ENCODE measurements around the gene UPF1. TPM values are rescaled to one million over a fixed set of nuclear protein-coding genes. Genes with fewer than 3 reads are reported as not detected.

UPF1 gene
- total and polyA plus RNA-seq, 10 donors = 31.2 to 161 (median 84.4) TPM

DNA sequence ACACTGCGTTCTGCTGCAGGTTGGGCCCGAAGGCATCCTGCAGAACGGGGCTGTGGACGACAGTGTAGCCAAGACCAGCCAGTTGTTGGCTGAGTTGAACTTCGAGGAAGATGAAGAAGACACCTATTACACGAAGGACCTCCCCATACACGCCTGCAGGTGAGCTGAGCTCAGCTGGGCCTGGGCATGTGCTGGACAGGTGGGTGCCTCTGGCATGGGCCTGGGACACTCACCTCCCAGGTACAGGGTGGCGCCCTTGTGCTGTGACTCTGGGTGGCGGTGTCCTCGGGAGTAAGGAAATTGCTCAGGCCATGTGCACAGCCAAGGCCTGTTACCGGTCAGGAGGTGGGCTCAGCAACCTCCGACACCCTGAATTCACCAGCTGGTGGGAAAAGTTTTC lies 14.2 kb downstream of the UPF1 start:
- Histone ChIP-seq H3K4me3 (no peak overlapping the region), H3K9me3 (no peaks in the 10 kb centered on the region), H3K27me3 (replicated peaks in 1 of 7) (no peaks in the 10 kb centered on the region), H3K4me1 (peaks cover 64 to 100% (median 96%) of the 10 kb centered on the region in 6 donors), H3K36me3 (peaks cover 0 to 52% (median 23%) of the 10 kb centered on the region in 6 donors), H3K27ac (peak overlapping the region in 1 of 8 donors; percentile 91)
- TF ChIP-seq CTCF (IDR thresholded peaks at IDR 0.05 in 8 of 11, conservative IDR thresholded peaks at IDR 0.05 in 3 of 11) = no peak
- TF ChIP-seq POLR2A (IDR thresholded peaks at IDR 0.05) = no peak
- TF ChIP-seq POLR2AphosphoS5 (IDR thresholded peaks at IDR 0.05) = peak in 1 of 3 donors; percentile 18
- WGBS, 5 donors = 86 to 93% (median 90%) methylated on average over 9 to 12 of the region's 12 CpGs
- peak; percentile 63 for DNase-seq
- intact Hi-C loops (cut with DNase I; ENCODE audit: low total_unique reads) = loop anchor here (5.0 to 10.0 kb wide), 2 partner anchors 254 to 381 kb away; no protein-coding TSS in a partner anchor

DNA sequence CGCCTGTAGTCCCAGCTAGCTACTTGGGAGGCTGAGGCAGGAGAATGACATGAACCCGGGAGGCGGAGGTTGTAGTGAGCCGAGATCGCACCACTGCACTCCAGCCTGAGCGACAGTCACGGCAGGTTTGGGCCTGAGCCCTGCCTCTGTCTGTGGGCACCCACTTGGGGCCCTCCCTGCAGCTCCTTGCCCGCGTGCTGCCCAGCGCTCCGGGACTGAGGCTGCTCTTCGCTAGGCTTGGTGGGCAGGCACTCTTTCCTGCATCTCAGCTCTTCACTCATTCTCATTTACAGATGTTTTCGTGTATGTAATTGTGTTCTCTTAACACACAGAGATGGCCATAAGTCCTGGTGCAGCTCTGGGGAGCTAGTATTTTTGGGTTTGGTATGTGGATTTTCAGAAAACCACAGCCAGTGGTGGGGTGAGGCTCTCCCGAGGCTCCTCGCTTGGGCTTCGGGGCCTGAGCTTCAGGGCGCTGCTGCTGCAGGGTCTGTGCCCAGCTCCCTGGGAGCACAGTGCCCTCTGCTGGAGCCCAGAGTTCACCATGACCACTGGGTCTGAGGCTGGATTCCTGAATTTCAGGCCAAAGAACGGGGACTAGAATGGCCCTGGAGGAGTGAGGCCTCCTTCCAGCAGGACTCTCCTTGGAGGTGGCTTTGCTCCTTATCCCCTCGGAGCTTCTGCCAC lies 15.2 kb downstream of the UPF1 start:
- peaks cover 0 to 56% (median 33%) of the 10 kb centered on the region in 6 donors for H3K36me3 ChIP-seq
- TF ChIP-seq CTCF (IDR thresholded peaks at IDR 0.05 in 8 of 11, conservative IDR thresholded peaks at IDR 0.05 in 3 of 11) (peak; percentile 23 to 87 (median 82)), POLR2A (IDR thresholded peaks at IDR 0.05) (no peak), POLR2AphosphoS5 (IDR thresholded peaks at IDR 0.05) (peak; percentile 49 to 73 (median 59))
- intact Hi-C loops (cut with DNase I; ENCODE audit: low total_unique reads) = loop anchor here (5.0 to 10.0 kb wide), 2 partner anchors 255 to 382 kb away; no protein-coding TSS in a partner anchor
- H3K9me3 ChIP-seq = no peaks in the 10 kb centered on the region
- no peak overlapping the region for H3K4me3 ChIP-seq
- peak overlapping the region in 5 of 8 donors; percentile 84 to 91 (median 86) for H3K27ac ChIP-seq
- H3K27me3 ChIP-seq (replicated peaks in 1 of 7) = no peaks in the 10 kb centered on the region
- peaks cover 57 to 96% (median 87%) of the 10 kb centered on the region in 6 donors for H3K4me1 ChIP-seq
- 60 to 66% (median 64%) methylated on average over 19 of the region's 19 CpGs for WGBS, 5 donors
- peak; percentile 94 for DNase-seq

DNA sequence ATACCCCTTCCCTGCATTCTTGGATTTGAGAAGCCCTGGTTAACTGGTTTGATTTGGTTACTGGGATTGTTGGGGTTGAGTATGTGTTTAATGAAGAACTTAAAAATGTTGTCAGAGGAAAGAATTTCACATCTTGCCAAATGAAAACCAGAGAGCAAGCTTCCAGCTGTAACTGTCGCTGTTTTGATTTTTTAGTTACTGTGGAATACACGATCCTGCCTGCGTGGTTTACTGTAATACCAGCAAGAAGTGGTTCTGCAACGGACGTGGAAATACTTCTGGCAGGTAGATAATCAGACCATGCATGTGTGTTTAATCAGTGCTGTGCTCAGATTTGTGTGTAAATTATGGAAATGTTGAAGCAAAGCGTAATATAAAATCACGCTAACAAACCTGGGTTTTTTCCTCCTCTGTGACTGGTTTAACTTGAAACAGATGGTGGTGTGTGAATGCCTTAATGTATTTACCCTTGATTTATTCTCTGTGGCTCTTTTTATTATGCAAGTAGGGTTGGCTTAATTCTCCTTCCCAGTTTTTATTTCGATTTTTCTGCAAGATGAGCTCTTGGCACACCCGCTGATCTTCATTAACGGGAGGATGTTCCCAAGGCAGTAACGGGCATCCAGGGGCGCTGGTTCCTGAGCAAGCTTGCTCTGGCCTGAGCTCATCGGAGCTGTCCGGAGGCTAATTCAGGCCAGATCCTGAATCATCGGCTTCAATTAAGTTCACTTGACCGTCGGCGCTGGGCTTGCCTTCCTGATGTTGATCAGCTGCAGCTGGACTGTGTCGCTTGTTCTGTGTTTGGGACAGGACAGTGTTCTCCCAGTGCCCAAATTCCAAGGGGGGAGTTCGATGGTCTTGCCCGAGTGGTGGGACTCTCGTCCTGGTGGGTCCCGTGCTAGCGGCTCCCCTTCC lies 16.0 kb downstream of the UPF1 start:
- Histone ChIP-seq H3K4me3 (peak overlapping the region in 1 of 8 donors; percentile 41), H3K36me3 (peaks cover 0 to 64% (median 41%) of the 10 kb centered on the region in 6 donors), H3K27ac (peak overlapping the region; percentile 10 to 91 (median 84)), H3K9me3 (no peaks in the 10 kb centered on the region), H3K27me3 (replicated peaks in 1 of 7) (no peaks in the 10 kb centered on the region), H3K4me1 (peaks cover 49 to 88% (median 79%) of the 10 kb centered on the region in 6 donors)
- 74 to 87% (median 85%) methylated on average over 17 to 24 of the region's 24 CpGs for WGBS, 5 donors
- intact Hi-C loops (cut with DNase I; ENCODE audit: low total_unique reads) = loop anchor here (5.0 to 10.0 kb wide), 2 partner anchors 256 to 383 kb away; no protein-coding TSS in a partner anchor
- peak; percentile 73 for DNase-seq
- TF ChIP-seq CTCF (IDR thresholded peaks at IDR 0.05 in 8 of 11, conservative IDR thresholded peaks at IDR 0.05 in 3 of 11) = peak in 6 of 11 experiments; percentile 14 to 51 (median 32)
- TF ChIP-seq POLR2A (IDR thresholded peaks at IDR 0.05) = no peak
- no peak for TF ChIP-seq POLR2AphosphoS5 (IDR thresholded peaks at IDR 0.05)

Measured in spleen (tissue), 11 donors.